GM18505 (cell line): ENCODE results near the gene SLC5A11.
"Not testable (repeated sequence)": the region's sequence is repeated elsewhere in the genome, so short reads cannot be mapped to it uniquely, and the experiment has no call there.

ENCODE experiments used
- ATAC-seq: cut with Tn5 transposase; IDR thresholded peaks from one replicate; pipeline ENCODE4 v1.9.1; 2021; ENCODE audit not compliant: unreplicated experiment
- POLR2A ChIP-seq: IDR thresholded peaks from 4 replicates; pipeline ENCODE4 v1.6.1; 2011; ENCODE audit warnings: borderline replicate concordance; ENCODE audit not compliant: insufficient read depth, insufficient read length; ENCODE audit errors: extremely low read depth

SLC5A11 gene

GRCh38 chr16:24845726-24846547 lies at the start of gene SLC5A11:
SLC5A11 (plus strand) TSS chr16:24845963; CDS start chr16:24858644, 12,681 bp downstream.
- no peak for TF ChIP-seq POLR2A
- no peak for ATAC-seq

GRCh38 chr16:24800586-24800985 lies 45.2 kb upstream of the SLC5A11 start:
- no peak for TF ChIP-seq POLR2A
- no peak for ATAC-seq

GRCh38 chr16:24801761-24802302 lies 43.9 kb upstream of the SLC5A11 start:
- no peak for TF ChIP-seq POLR2A
- no peak for ATAC-seq

GRCh38 chr16:24805484-24805883 lies 40.3 kb upstream of the SLC5A11 start:
- ATAC-seq, result no peak
- TF ChIP-seq POLR2A, result no peak

- no peak for ATAC-seq
- TF ChIP-seq POLR2A, result no peak
Measured at GRCh38 chr16:24807301-24807700, 38.5 kb upstream of the SLC5A11 start.

GRCh38 chr16:24810951-24811843 lies 34.6 kb upstream of the SLC5A11 start:
- no peak for TF ChIP-seq POLR2A
- no peak for ATAC-seq

- ATAC-seq, result not testable (repeated sequence)
Measured at GRCh38 chr16:24812813-24813212, 33.0 kb upstream of the SLC5A11 start.

GRCh38 chr16:24815021-24815420 lies 30.7 kb upstream of the SLC5A11 start:
- no peak for TF ChIP-seq POLR2A
- no peak for ATAC-seq

GRCh38 chr16:24816688-24817087 lies 29.1 kb upstream of the SLC5A11 start:
- no peak for TF ChIP-seq POLR2A
- ATAC-seq, result no peak

GRCh38 chr16:24819462-24820040 lies 26.2 kb upstream of the SLC5A11 start:
- ATAC-seq, result no peak
- no peak for TF ChIP-seq POLR2A

- ATAC-seq, result no peak
- no peak for TF ChIP-seq POLR2A
Measured at GRCh38 chr16:24820522-24820921, 25.2 kb upstream of the SLC5A11 start.

GRCh38 chr16:24821129-24821528 lies 24.6 kb upstream of the SLC5A11 start:
- TF ChIP-seq POLR2A, result no peak
- no peak for ATAC-seq

- TF ChIP-seq POLR2A, result no peak
- no peak for ATAC-seq
Measured at GRCh38 chr16:24822542-24822941, 23.2 kb upstream of the SLC5A11 start.

- no peak for TF ChIP-seq POLR2A
- no peak for ATAC-seq
Measured at GRCh38 chr16:24822974-24823373, 22.8 kb upstream of the SLC5A11 start.

GRCh38 chr16:24825696-24826095 lies 20.1 kb upstream of the SLC5A11 start:
- no peak for TF ChIP-seq POLR2A
- no peak for ATAC-seq
